GM19395 (cell line): Measurements from ENCODE around the gene ZNF614.
"Not testable (repeated sequence)": the region's sequence is repeated elsewhere in the genome, so short reads cannot be mapped to it uniquely, and the experiment has no call there.

Experiments
- ATAC-seq: cut with Tn5 transposase; IDR thresholded peaks from one replicate; pipeline ENCODE4 v1.9.1; 2021; ENCODE audit warnings: mild to moderate bottlenecking, moderate library complexity; ENCODE audit not compliant: unreplicated experiment

ZNF614 gene

DNA sequence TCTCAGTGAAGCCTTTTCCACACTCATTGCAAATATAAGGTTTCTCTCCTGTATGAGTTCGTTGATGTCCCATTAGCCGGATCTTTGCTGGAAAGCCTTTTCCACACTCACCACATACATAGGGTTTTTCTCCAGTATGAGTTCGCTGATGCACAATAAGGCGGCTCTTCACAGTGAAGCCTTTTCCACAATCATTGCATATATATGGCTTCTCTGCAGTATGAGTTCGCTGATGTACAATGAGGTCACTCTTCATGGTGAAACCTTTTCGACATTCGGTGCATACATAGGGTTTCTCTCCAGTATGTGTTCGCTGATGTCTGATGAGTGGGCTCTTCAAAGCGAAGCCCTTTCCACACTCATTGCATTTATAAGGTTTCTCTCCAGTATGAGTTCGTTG, 34.8 kb downstream of the ZNF614 start:
- no peak for ATAC-seq

DNA sequence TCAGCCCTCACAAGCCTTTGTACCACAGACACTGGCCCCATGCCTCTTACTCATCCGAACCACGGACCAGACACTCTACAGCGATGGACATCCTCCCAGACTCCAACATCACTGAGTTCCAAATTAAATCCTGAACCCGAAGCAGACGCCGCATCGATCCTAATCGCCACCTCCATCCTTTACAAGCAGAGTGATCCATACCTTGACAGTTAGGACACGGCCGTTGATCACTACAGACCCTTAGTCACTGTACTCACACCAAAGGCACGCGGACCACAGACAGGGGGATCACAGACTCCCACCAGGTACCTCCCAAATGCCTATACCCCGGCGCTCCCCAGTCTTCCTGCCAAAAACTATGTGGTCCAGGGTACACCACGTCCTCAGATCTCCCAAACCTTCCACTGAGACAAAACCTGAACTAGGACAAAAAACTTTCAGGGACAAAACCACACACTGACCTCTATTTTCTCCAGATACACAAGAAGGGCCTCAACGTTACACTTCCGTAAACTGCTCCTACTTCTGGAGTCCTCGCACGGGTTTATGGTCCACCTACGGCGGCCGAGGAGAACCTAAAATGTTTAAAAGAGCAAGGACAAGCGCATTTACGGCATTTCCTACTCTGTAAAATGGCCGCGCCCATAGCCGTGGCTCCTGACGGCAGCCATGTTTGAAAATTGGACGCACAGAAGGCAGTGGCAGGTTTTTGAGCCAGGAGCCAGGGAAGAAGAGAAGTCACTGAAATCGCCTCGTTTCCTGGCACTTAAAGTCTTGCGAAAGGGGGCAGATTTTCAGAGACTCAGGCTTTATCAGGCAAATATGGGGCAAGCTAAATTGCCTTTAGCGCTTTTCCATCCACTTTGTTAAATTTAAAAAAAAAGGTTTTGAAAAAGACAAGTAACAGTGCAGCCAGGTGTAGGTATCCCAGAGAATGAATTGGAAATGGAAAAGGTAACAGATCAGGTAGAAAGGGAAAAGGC, 41.6 kb downstream of the ZNF614 start, which contains the start of gene ZNF350:
Gene ZNF350 (minus strand): TSS at position 532 of the 983 bp plus-strand sequence. CDS start 12,480 bp downstream, outside the sequence.
- peak; percentile 90 for ATAC-seq

DNA sequence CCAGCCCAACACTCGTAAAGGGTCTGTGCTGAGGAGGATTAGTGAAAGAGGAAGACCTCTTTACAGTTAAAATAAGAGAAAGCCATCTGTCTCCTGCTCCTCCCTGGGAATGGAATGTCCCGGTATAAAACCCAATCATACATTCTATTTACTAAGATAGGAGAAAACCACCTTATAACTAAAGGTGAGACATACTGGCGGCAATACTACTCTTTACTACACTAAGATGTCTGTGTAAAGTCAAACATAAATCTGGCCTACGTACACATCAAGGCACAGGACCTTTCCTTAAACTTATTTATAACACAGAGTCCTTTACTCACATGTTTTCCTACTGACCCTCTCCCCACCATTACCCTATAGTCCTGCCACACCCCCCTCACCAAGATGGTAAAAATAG, 44.8 kb downstream of the ZNF614 start:
- no peak for ATAC-seq

DNA sequence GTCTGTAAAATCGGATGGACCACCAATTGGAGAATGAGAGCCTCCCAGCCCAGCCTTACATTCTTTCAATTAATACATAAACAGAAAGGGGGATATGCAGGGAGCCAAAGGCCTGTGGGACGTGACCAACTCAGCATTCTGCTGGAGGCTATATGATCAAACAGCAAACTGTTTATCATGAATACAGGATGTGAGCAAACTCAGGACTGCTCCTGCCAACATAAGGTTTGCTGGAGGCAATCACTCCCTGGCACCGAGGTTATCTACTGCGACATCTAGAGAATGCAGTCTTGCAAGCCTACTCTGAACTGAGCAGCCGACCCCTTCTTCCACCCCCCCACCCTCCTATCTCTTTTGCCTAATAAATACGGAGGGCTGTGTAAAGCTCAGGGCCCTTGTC, 47.3 kb downstream of the ZNF614 start:
- not testable (repeated sequence) for ATAC-seq

DNA sequence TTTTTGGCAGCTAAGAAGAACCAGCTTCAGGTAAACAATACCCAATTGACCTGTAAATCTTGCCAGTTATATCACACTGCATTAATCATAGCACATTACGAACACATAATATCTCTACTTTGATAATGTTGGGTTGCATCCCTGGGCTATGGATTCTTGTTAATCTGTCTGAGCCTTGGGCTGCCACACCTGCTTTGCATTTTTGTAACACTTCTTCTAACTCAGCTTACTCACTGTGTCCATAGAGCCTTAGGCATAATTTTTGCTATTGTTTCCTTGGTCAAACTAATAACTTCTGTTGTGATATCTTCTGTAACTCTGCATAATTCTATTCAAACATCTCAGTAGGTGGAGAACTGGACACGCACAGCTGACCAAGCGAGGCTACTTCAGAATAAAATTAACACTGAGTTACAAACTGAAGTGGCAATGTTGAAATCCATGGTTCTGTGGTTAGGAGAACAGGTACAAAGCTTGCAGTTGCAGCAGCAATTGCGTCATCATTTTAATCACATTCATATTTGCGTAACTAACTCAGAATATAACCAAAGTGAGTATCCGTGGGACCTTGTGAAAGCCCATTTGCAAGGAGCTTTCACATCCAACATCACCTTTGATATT, 48.0 kb downstream of the ZNF614 start:
- no peak for ATAC-seq

DNA sequence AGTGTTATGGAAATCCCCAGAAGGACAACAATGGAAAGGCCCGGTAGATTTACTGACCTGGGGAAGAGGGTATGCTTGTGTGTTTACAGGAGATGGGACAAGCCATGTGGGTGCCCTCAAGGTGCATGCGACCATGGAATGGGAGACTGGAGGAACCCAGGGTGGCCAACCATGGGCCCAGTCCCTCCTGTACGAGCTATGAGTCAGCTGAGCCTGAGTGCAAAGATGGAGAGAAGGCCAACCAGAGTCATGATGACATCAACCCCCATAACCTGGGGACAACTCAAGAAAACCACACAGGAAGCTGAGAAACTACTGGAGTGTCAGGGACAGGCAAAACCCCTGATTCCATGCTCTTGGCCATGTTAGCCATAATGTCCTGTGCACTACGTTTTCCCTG, 49.3 kb downstream of the ZNF614 start:
- ATAC-seq: no peak

DNA sequence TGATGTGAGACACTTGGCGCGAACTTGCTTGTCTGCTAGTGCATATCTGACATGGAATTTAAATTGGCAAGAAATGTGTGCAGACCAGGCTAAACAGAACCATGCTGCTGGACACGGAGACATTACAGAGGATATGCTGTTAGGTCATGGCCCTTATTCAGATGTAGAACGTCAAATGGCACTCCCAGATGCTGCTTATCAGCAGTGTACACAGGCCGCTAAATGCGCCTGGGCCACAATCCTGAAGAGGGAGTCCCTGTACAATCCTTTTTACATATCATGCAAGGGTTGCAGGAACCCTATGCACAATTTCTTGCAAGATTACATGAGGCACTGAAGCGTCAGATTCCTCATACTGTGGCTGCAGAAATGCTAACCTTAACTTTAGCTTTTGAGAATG, 50.8 kb downstream of the ZNF614 start:
- no peak for ATAC-seq

DNA sequence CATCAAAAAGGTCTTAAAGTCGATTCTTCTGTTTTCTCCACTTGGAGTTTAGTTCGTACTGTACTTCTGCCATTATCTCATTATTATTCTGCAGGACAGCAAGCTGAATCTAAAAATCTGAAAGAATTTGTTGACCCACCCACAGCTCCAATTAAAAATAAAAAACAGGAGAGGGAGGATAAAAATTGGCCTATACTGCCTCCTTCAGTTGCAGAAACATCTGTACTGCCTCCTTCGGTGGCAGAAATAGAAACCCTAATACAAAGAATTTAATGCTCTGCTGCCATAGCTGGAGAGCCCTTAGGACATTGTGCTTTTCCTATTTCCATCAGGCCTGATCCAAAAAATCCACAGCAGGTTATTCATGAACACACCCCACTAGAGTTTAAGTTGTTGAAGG, 51.3 kb downstream of the ZNF614 start:
- ATAC-seq: no peak

DNA sequence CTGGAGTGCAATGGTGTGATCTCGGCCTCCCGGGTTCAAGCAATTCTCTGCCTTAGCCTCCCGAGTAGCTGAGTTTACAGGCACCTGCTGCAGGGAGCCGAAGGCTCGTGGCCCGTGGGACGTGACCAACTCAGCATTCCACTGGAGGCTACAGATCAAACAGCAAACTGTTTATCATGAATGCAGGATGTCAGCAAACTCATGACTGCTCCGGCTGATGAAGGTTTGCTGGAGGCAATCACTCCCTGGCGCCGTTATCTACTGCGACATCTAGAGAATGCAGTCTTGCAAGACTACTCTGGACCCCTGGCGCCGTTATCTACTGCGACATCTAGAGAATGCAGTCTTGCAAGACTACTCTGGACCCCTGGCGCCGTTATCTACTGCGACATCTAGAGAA, 52.4 kb downstream of the ZNF614 start:
- ATAC-seq: not testable (repeated sequence)

DNA sequence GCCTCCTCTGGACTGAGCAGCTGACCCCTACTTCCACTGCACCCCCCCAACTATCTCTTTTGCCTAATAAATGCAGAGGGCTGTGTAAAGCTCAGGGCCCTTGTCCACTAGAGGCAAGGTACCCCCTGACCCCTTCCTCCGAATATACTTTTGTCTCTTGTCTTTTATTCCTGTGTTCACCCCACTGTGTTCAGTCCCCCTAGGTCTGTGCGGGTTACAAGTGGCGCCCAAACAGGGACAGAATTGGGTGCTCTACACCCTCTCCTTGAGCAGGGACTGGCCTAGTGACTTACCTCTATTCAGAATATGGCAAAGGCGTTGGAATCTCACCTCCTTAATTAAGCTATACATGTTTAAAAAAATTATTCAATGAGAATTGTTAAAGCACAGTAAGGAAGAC, 56.6 kb downstream of the ZNF614 start:
- ATAC-seq: no peak

DNA sequence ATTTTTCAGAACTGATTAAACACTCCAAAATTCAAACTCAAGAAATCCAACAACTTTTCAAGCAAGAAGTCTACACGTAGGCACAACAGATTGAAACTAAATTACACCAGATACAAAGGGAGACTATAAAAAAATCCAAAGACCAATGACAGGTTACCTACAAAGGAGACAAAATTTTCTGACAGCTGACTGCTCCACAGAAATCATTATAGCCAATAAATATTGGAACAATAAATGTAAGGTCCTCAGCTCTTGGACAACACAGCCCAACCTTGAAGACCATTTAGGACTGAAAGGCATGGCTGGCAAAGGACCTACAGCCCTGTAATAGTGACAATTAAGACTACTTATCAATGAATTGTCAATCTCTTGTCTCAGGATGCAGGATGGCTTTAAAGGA, 57.5 kb downstream of the ZNF614 start:
- ATAC-seq: no peak

DNA sequence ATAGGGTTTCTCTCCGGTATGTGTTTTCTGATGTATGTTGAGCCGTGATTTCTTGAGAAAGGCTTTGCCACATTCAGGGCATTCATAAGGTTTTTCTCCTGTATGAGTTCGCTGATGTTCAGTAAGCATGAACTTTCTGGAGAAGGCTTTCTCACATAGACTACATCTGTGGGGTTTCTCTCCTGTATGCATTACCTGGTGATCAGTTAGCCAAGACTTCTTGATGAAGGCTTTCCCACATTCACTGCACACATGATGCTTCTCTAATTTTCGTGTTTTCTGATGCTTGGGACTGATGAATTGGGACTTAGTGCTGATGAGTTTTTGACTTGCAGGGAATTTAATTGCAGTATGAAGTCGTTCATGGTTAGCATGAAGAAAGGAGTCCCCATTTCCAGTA, 62.6 kb downstream of the ZNF614 start:
- ATAC-seq: no peak
